Osteoblast (primary cell): ENCODE results near the gene TCF19. TPM values are rescaled to one million over a fixed set of nuclear protein-coding genes. Genes with fewer than 3 reads are reported as not detected.
"Not testable (repeated sequence)": the region's sequence is repeated elsewhere in the genome, so short reads cannot be mapped to it uniquely, and the experiment has no call there.

Experiments used
- DNase-seq: peaks from one replicate; pipeline ENCODE4 v3.0.0; 2011; ENCODE audit warnings: low spot score, mixed read lengths; ENCODE audit not compliant: insufficient read length; ENCODE audit errors: missing footprints
- H2AFZ ChIP-seq: 2 replicates; pipeline ENCODE4 v1.6.0; 2011; ENCODE audit warnings: mild to moderate bottlenecking, low read length
- H3K27ac ChIP-seq: 2 replicates; pipeline ENCODE4 v1.5.1; 2011; ENCODE audit warnings: mild to moderate bottlenecking, low read depth, low read length, moderate library complexity
- H3K27me3 ChIP-seq: 2 replicates; pipeline ENCODE4 v1.6.0; 2012; ENCODE audit warnings: mild to moderate bottlenecking, control low read depth, inconsistent platforms, low read length, moderate library complexity; ENCODE audit not compliant: insufficient read depth
- H3K36me3 ChIP-seq: 2 replicates; pipeline ENCODE4 v1.5.1; 2011; ENCODE audit warnings: mild to moderate bottlenecking, low read length, control low read depth, moderate library complexity; ENCODE audit not compliant: insufficient read depth
- H3K4me1 ChIP-seq: 2 replicates; pipeline ENCODE4 v1.5.1; 2011; ENCODE audit warnings: mild to moderate bottlenecking, low read length, control low read depth, moderate library complexity; ENCODE audit not compliant: insufficient read depth
- H3K4me2 ChIP-seq: 2 replicates; pipeline ENCODE4 v1.6.0; 2011; ENCODE audit warnings: mild to moderate bottlenecking, low read length; ENCODE audit not compliant: insufficient read depth
- H3K4me3 ChIP-seq: fragments of 200-600 bp; sonication (generic); 3 replicates; pipeline ENCODE4 v1.5.1; 2012; ENCODE audit warnings: mild to moderate bottlenecking, low read length, inconsistent platforms; ENCODE audit not compliant: insufficient read depth
- H3K79me2 ChIP-seq: 2 replicates; pipeline ENCODE4 v1.6.0; 2012; ENCODE audit warnings: mild to moderate bottlenecking, low read length, control low read depth, inconsistent platforms; ENCODE audit not compliant: insufficient read depth
- H3K9me3 ChIP-seq: 2 replicates; pipeline ENCODE4 v1.5.1; 2011; ENCODE audit warnings: low read depth, low read length, control low read depth
- H4K20me1 ChIP-seq: 2 replicates; pipeline ENCODE4 v1.6.0; 2012; ENCODE audit warnings: mild to moderate bottlenecking, low read length, control low read depth; ENCODE audit not compliant: insufficient read depth
- total RNA-seq: library from RNA; depleted of rRNA; stranded (reverse); fragments of >200 nt; gene quantifications from 2 replicates; pipeline ENCODE4 v1.2.3, GENCODE V29; 2012
- TF ChIP-seq, protein P1 (sequence below): IDR thresholded peaks from 2 replicates; pipeline ENCODE4 v1.5.1; 2011; ENCODE audit warnings: mild to moderate bottlenecking, low read depth, low read length, moderate library complexity; ENCODE audit errors: extremely low read depth

The TCF19 gene
- total RNA-seq, 1 donor, result 5.8 TPM

DNA sequence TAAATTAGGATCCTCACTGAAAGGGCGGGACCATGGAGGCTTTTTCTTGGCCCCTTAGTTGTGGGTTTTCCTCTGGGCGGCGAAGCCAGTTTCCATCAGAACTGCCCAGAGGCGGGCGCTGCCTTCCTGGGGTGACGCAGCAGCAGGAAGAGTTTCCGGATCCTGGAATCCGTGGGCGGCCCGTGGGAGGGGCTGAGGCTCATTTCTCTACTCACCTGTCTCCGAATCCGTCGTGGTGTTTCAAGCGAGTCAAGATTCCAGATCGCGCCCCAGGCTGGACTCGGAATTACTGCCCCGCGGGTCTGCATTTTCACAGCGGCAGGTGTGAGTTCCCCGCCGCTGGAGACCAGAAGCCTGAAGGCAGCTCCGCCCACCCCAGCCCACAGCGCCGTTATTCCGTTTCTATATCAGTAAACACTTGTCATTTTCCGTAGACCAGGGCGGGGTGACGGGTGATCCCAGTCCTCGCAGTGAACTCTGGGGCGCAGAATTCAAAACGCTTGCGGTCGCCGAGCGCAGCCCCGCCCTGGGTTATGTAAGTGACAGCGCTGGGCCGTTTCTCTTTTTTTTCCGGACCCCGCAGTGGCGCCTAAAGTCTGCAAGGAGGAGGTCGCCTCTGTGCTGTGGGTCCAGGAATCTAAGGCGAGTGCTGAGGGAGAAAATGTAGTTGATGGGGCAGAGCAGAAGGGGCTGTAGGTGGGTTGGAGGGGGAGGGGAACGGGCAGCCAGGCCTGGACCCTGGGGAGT, 39.3 kb downstream of the TCF19 start:
- TF ChIP-seq, protein P1, sequence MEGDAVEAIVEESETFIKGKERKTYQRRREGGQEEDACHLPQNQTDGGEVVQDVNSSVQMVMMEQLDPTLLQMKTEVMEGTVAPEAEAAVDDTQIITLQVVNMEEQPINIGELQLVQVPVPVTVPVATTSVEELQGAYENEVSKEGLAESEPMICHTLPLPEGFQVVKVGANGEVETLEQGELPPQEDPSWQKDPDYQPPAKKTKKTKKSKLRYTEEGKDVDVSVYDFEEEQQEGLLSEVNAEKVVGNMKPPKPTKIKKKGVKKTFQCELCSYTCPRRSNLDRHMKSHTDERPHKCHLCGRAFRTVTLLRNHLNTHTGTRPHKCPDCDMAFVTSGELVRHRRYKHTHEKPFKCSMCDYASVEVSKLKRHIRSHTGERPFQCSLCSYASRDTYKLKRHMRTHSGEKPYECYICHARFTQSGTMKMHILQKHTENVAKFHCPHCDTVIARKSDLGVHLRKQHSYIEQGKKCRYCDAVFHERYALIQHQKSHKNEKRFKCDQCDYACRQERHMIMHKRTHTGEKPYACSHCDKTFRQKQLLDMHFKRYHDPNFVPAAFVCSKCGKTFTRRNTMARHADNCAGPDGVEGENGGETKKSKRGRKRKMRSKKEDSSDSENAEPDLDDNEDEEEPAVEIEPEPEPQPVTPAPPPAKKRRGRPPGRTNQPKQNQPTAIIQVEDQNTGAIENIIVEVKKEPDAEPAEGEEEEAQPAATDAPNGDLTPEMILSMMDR, result no peak
- Histone ChIP-seq H3K79me2 (peaks cover 2% of the 10 kb centered on the region), H3K27me3 (no peaks in the 10 kb centered on the region), H3K4me2 (peak overlapping the region; percentile 92), H3K4me3 (peak overlapping the region; percentile 91), H2AFZ (peak overlapping the region; percentile 96), H3K36me3 (no peaks in the 10 kb centered on the region), H4K20me1 (no peaks in the 10 kb centered on the region), H3K4me1 (no peaks in the 10 kb centered on the region), H3K27ac (peak overlapping the region; percentile 77), H3K9me3 (no peaks in the 10 kb centered on the region)
- peak; percentile 91 for DNase-seq

DNA sequence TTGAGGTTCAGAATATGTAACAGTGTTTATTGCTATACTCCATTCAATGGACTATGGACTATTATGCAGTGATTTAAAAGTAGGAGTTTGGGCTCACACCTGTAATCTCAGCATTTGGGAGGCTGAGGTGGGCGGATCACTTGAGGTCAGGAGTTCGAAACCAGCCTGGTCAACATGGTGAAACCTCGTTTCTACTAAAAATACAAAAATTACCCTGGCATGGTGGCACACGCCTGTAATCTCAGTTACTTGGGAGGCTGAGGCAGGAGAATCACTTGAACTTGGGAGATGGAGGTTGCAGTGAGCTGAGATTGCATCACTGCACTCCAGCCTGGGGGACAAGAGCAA, 40.7 kb downstream of the TCF19 start:
- H3K4me2 ChIP-seq, H3K4me3 ChIP-seq, H3K27me3 ChIP-seq, H3K79me2 ChIP-seq, DNase-seq, H2AFZ ChIP-seq, H3K9me3 ChIP-seq, H4K20me1 ChIP-seq, H3K27ac ChIP-seq, H3K36me3 ChIP-seq: not testable (repeated sequence)
- peaks cover 11% of the 10 kb centered on the region for H3K4me1 ChIP-seq

DNA sequence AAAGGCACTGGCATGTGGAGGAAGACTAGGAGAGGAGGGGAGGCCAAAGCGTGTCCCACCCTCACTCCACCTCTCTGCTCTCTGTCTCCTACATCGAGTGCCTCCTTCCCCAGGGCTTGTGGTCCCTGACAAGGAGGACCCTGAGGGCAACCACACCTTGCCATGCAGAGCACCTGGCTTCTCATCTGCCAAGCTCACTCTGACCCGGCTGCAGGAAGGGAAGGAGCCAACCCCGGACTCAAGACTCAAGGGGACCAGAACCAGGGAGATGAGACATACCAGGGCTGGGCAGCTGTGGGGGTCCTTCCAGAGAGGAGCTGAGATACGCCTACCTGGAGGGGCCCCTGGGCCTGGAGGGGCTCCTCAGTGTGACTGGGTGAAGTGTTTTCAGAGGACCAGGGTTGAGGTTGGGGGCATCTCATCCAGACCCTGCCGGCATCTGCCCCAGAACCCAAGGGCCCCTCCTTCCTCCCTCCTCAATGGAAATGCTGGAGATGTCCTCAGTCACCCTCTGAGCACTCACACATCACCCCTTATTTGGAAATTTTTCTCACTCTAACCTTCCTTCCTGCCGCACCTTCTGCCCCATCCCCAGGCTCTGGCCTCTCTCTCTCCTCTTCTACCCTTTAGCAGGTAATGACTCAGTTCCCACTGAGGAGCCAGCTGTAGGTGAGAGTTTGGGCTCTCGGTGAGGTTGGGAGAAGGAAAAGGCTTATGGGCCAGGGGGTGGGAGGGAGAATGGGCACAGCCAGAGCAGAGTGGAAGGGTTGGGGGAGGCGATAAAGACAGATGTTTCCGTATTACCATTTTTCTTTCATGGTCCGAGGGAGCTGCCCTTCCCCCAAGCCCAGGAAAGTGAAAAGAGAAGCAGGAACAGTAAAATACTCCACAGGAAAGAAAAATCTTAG, 44.1 kb downstream of the TCF19 start:
- no peak overlapping the region for H3K4me3 ChIP-seq
- H3K79me2 ChIP-seq, result peaks cover 2% of the 10 kb centered on the region
- no peaks in the 10 kb centered on the region for H3K9me3 ChIP-seq
- H3K36me3 ChIP-seq, result no peaks in the 10 kb centered on the region
- TF ChIP-seq, protein P1, result no peak
- H3K27me3 ChIP-seq, result no peaks in the 10 kb centered on the region
- peak overlapping the region; percentile 51 for H2AFZ ChIP-seq
- peak overlapping the region; percentile 87 for H3K4me2 ChIP-seq
- H4K20me1 ChIP-seq, result no peaks in the 10 kb centered on the region
- no peak for DNase-seq
- H3K27ac ChIP-seq, result no peak overlapping the region
- peaks cover 13% of the 10 kb centered on the region for H3K4me1 ChIP-seq

DNA sequence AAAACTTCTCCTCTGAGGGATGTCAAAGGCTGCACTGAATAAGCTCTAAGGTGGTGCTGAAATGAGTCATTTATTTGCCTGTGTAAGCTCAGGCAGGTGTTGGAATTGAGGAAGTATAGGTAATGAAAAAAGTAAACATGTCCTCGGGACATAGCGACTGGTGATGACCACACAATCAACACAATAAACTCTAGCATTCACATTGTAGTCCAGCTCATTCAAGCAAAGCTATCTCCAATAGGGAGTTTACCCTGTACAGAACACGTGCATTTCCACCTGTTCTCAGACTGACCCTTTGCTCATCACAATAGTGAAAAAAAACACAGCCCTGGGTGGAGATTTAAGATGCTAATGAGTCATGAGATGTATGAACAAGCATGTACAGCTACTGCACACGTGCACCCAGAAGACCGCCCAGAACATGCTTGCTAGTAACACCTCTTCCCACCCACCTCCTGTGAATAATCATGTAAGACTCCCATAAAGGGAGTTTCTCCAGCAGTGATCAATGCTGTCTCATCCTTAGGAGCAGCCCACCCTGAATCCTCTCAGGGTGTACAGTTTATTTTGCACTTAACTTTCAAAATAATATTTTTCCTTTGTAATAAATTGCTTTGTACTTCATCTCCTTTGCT, 45.1 kb downstream of the TCF19 start:
- H3K4me1 ChIP-seq, result peaks cover 13% of the 10 kb centered on the region
- no peaks in the 10 kb centered on the region for H3K9me3 ChIP-seq
- TF ChIP-seq, protein P1, result no peak
- no peaks in the 10 kb centered on the region for H3K36me3 ChIP-seq
- H3K79me2 ChIP-seq, result peaks cover 2% of the 10 kb centered on the region
- H3K4me2 ChIP-seq, result peak overlapping the region; percentile 87
- DNase-seq, result peak; percentile 35
- H3K4me3 ChIP-seq, result peak overlapping the region; percentile 74
- peak overlapping the region; percentile 84 for H2AFZ ChIP-seq
- no peaks in the 10 kb centered on the region for H3K27me3 ChIP-seq
- no peaks in the 10 kb centered on the region for H4K20me1 ChIP-seq
- peak overlapping the region; percentile 67 for H3K27ac ChIP-seq
